PFSK-1 (cell line): Measurements from ENCODE around the gene MID2.

Experiments
- FOXP2 ChIP-seq: optimal IDR thresholded peaks from 2 replicates; pipeline ENCODE3; 2011; ENCODE audit warnings: borderline replicate concordance, control low read depth, inconsistent platforms; ENCODE audit not compliant: insufficient read depth; ENCODE audit errors: extremely low read length, extremely low read depth
- POLR2AphosphoS5 ChIP-seq: IDR thresholded peaks from 2 replicates; pipeline ENCODE4 v1.6.1; 2012; ENCODE audit warnings: low read depth, mild to moderate bottlenecking, control low read depth, low read length, moderate library complexity
- REST ChIP-seq, 2 experiments: IDR thresholded peaks; 2 replicates each; pipeline versions ENCODE4 v1.6.1 to v1.8.0; 2011 to 2012; ENCODE audit warnings: low read depth in 2 of 2, low read length in 2 of 2, control low read depth in 1 of 2, inconsistent platforms in 1 of 2, mild to moderate bottlenecking in 1 of 2, moderate library complexity in 1 of 2; ENCODE audit not compliant: insufficient read depth in 1 of 2
- SIN3A ChIP-seq: IDR thresholded peaks from 2 replicates; pipeline ENCODE4 v1.6.1; 2012; ENCODE audit warnings: mild to moderate bottlenecking, low read length, moderate library complexity, borderline replicate concordance; ENCODE audit not compliant: insufficient read depth
- TAF1 ChIP-seq: IDR thresholded peaks from 2 replicates; pipeline ENCODE4 v1.6.1; 2012; ENCODE audit warnings: low read length, control low read depth, borderline replicate concordance; ENCODE audit not compliant: insufficient read depth

Gene MID2

GRCh38 chrX:107823456-107823855 is 2.2 kb upstream of the MID2 start:
- TF ChIP-seq POLR2AphosphoS5 (no peak), REST (IDR thresholded peaks at IDR 0.05; ENCODE audit: insufficient read depth in 1 of 2, low read depth in 2 of 2, low read length in 2 of 2) (no peak), TAF1 (no peak), FOXP2 (no peak), SIN3A (no peak)

DNA sequence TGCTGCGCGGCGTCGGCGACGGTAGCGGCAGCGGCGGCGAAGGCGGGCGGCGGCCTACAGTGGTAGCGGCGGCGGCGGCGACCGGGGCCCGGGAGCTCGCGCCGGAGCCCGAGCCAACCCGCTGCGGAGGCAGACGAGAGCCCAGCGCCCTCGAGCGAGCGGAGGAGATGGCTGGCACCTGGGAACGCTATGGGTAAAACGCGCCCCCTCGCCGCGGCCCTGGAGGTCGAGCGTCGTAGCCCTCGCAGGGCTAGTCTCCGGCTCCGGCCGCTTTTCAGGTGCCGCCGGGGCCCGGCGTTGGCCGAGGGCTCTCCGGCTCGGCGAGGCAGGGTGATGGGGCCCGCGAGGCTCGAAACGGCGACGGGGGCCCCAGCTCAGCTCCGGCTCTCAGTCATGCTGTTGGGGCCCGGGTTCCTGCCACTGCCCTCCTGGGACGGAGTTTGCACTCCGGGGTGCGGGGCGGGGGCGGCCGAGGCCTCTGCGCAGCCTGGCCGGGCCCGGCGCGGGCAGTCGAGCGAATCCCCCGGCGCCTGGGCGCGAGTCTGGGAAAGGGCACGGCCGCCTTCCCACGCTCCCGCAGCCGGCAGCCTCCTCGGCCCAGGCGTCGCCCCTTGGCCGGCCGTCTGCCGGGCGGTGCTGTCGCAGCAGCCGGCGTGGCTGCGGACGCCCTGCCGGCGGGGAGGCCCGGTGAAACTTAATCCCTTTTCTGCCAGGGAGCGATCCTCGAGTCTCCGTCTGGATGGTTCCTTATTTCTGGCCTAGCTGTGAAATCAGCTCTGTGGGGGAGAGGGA is 768 bp downstream of the MID2 start:
- TF ChIP-seq FOXP2 (no peak), POLR2AphosphoS5 (no peak), REST (IDR thresholded peaks at IDR 0.05; ENCODE audit: insufficient read depth in 1 of 2, low read depth in 2 of 2, low read length in 2 of 2) (no peak), SIN3A (no peak), TAF1 (no peak)

DNA sequence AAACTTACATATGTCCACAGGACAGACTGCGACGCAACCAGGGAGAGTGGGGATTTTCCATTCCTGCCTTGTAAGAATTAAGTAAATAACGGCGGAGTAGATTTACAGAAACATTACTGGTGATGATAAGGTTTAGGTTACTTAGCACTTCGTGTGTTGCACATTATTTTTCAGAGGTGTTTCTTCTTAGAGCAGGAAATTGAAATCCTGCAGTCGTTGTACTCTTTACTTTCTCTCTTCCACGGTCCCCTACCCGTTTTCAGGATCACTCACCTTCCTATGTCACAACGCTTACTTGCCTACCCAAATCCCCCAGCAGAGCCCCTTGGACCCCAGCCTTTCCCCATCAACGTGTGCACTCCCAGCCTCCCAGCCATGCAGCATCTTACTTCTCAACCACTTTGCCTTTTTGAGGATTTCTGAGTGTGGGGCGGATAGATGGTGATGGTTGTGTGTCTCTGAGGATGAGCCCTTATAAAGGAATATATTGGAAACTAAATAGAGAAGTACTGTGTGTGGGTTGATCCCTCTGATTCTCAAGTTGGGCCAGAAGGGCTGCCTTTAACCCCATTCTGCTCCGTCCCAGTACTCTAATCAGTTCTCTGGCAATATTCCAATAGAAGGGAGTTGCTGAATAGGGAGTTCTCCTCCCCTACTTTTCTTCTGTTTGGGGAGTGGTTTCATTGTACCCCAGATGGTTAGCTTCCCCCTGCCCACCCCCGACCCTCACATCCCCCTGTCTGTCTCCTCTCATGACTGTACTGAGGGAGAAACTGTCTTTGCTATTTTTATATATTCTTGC is 1.6 kb downstream of the MID2 start:
- TF ChIP-seq TAF1 (no peak), FOXP2 (no peak), POLR2AphosphoS5 (no peak), REST (IDR thresholded peaks at IDR 0.05; ENCODE audit: insufficient read depth in 1 of 2, low read depth in 2 of 2, low read length in 2 of 2) (no peak), SIN3A (no peak)

- no peak for TF ChIP-seq FOXP2
- no peak for TF ChIP-seq POLR2AphosphoS5
Observed at GRCh38 chrX:107827852-107828251, 2.2 kb downstream of the MID2 start.

DNA sequence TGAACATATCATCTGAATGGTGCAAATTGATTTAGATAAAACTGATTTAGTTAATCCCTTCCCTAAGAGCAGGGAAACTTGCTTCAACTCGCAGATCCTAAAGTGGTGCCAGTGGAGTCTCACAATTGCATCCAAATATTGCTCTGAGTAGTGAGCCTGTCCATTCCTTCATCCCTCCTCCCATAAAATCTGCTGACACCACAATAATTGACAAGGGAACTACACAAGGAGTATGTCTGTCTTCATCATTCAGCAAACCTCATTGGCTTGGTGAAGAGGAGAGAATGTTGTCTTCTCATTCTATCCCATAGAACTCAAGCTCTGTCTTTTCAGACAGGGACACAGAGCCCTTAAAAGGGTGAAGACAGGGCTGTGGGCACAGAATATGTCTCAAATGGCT is 4.2 kb downstream of the MID2 start:
- no peak for TF ChIP-seq TAF1
- TF ChIP-seq POLR2AphosphoS5 = no peak
- no peak for TF ChIP-seq FOXP2
- TF ChIP-seq REST (IDR thresholded peaks at IDR 0.05; ENCODE audit: insufficient read depth in 1 of 2, low read depth in 2 of 2, low read length in 2 of 2) = no peak
- TF ChIP-seq SIN3A = no peak
